NOMO-1 (cell line): Measurements from ENCODE around the gene GIMD1.
"Not testable (repeated sequence)": the region's sequence is repeated elsewhere in the genome, so short reads cannot be mapped to it uniquely, and the experiment has no call there.

Experiments
- DNase-seq, 2 experiments: peaks; one replicate each; lab custom pipeline; 2025; ENCODE audit not compliant: unreplicated experiment in 2 of 2; lab: John Stamatoyannopoulos, UW

The GIMD1 gene

DNA sequence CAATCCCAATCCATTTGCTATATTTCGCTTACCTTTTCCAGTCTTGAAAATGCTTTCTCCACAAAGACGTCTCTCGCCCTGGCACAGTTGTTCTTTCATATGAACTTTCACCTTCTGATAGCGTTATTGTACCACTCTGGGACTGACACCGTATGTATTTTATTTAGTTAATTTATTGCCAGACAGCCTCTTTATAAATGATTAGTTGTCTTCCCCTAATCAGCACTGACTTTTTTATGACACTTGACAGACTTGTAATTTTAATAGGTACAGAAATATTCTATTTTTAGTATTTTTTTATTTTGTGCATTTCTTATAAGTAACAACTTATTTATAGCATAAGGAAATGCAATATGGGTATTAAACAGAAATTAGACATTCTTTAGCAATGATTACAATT lies at the start of gene GIMD1:
TSS of gene GIMD1 (minus strand) at position 101 of the 400 bp plus-strand sequence. CDS start 1,343 bp downstream, outside the sequence.
- no peak for DNase-seq

- no peak for DNase-seq
These were observed 45.8 kb upstream of the GIMD1 start for GRCh38 chr4:106414366-106414765.

- no peak for DNase-seq
These were observed 41.6 kb upstream of the GIMD1 start for GRCh38 chr4:106409901-106410889.

GRCh38 chr4:106408004-106408403 lies 39.4 kb upstream of the GIMD1 start:
- not testable (repeated sequence) for DNase-seq

DNA sequence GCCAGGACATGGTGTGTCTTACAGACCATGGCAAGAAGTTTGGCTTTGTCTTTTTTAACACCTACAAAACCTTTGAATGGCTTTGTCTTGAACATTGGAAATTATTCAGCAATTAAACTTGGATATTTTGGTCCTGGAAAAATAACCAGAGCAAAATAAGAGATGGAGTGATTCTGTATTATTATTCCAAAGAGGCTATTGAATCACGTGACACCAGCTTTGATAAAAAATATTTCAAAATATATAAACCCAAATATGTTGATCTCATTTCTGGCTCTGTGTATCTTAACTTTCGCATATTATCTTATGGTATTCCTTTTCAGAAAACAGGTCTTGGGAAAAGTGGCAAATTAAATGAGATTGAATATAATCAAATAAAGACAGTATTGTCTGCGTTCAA lies 32.6 kb upstream of the GIMD1 start:
- DNase-seq: no peak

DNA sequence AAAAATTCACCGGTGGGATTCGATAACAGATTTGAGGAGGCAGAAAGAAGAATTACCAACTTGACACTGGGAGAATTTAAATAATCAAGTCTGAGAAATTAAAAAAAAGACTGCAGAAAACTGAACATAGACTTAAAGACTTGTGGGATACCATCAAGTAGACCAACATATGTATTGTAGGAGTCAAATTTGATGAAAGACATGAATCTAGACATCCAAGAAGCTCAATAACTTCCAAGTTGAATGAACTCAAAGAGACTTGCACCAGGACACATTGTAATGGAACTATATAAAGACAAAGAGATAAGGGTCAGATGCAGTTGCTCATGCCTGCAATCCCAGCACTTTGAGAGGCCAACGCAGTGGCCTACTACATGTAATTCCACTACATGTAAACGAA lies 30.3 kb upstream of the GIMD1 start:
- not testable (repeated sequence) for DNase-seq

GRCh38 chr4:106395582-106395981 lies 27.0 kb upstream of the GIMD1 start:
- DNase-seq: no peak

GRCh38 chr4:106385853-106386393 lies 17.3 kb upstream of the GIMD1 start:
- DNase-seq: no peak

- DNase-seq: no peak
These were observed 16.3 kb upstream of the GIMD1 start for GRCh38 chr4:106384878-106385277.

GRCh38 chr4:106380179-106380578 lies 11.6 kb upstream of the GIMD1 start:
- DNase-seq: no peak

- DNase-seq: no peak
These were observed 4.4 kb upstream of the GIMD1 start for GRCh38 chr4:106373026-106373425.

DNA sequence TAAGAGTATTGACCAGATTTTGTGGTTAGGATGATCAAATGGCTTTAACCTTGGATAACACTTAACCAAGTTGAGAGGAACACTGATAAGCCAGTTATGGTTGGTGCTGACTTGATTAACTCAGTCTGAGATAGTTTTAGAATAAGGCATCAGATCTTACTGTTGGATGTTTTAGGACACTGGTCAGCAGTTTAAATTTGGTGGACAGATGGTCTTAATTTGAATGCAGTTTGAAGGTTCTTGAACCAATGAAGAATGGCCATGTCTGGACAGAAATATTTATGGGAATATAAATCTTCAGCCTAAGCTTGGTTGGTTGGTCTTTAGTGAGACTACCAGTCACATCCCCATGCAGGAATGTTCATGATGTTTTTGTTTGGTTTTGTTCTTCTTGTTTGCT lies 2.6 kb upstream of the GIMD1 start:
- no peak for DNase-seq

GRCh38 chr4:106370214-106370613 lies 1.6 kb upstream of the GIMD1 start:
- DNase-seq: peak; percentile 21 to 62

GRCh38 chr4:106369456-106370060 lies 980 bp upstream of the GIMD1 start:
- peak; percentile 42 to 82 for DNase-seq

DNA sequence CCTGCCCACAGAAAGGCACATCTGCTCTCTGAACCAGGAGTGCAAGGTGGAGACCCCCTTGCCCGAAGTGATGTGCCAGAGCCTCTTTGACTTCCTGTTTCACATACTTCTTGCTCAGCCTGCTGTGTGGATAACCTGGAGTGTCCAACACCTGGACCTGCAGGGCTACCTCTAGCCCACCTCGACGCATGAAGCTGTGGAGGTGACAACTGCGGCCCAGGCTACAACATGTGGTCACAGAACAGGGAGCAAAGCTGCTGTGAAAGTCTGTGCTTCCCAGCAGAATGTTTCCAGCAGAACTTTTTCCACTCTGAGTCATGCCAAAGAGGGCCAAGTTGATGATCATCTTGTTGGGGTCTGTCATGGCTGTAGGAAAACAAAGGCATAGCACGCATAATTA lies 1.5 kb downstream of the GIMD1 start:
- DNase-seq: no peak

DNA sequence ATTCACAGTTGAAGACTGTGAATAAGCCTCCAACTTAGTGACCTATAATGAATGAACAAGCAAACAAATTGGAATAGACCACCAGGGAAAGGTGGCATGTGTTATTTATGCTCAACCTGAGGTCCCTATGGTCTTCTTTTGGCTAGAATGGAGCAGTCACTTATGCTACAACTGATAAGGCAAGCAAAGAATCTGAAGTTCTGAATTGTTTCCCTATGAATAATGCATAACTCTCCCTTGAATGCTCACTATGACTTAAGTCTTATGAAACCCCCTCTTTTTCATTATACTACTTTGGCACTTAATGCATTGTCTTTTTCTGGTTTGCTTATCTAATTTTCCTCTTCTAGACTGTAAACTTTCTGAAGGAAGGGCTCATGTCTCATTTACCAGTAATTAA lies 2.6 kb downstream of the GIMD1 start:
- DNase-seq: no peak

DNA sequence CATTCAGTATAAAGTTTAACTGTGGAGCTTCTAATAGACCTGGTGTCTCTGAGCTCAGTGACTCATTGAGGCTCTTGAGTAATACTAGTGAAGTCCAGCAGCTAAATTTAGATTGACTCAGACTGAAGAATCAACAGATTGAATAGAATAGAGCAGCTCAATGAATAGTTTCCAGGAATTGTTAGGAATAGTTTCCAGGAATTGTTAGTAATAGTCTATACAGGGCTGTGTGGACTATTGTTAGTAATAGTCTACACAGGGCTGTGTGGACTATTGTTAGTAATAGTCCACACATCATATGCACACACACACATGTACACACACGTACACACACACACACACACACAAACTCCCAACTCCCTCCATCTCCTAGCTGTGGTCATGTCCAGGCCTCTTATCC lies 3.0 kb downstream of the GIMD1 start:
- peak; percentile 33 to 86 for DNase-seq

- DNase-seq: no peak
These were observed 4.3 kb downstream of the GIMD1 start for GRCh38 chr4:106364282-106364681.

- DNase-seq: no peak
These were observed 6.3 kb downstream of the GIMD1 start for GRCh38 chr4:106362086-106362825.

GRCh38 chr4:106358899-106359298 lies 9.7 kb downstream of the GIMD1 start:
- DNase-seq: peak in 1 of 2 experiments; percentile 70

GRCh38 chr4:106355193-106355592 lies 13.4 kb downstream of the GIMD1 start:
- no peak for DNase-seq
